Brain pericyte (primary cell): ENCODE measurements around the gene SIGLEC7.
A peak's percentile ranks its signal among the peaks of the same experiment; 100 is the strongest.

Experiments used
- DNase-seq: peaks from one replicate; pipeline ENCODE4 v3.0.0-alpha.2; 2012; ENCODE audit warnings: low read depth, low spot score

SIGLEC7 gene

DNA sequence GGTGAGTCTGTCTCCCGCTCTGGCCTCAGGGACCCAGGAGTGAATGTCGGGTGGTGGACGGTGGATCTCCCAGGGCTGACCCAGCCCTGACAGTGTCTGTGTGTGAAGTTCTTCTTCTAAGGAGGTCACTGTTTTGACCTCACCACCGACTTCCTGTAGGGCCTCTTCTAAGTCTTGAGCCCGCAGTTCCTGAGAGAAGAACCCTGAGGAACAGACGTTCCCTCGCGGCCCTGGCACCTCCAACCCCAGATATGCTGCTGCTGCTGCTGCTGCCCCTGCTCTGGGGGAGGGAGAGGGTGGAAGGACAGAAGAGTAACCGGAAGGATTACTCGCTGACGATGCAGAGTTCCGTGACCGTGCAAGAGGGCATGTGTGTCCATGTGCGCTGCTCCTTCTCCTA is at the start of gene SIGLEC7:
SIGLEC7 (plus strand) TSS at position 183 of the 400 bp plus-strand sequence; CDS start at position 252, 69 bp downstream.
- DNase-seq = no peak

DNA sequence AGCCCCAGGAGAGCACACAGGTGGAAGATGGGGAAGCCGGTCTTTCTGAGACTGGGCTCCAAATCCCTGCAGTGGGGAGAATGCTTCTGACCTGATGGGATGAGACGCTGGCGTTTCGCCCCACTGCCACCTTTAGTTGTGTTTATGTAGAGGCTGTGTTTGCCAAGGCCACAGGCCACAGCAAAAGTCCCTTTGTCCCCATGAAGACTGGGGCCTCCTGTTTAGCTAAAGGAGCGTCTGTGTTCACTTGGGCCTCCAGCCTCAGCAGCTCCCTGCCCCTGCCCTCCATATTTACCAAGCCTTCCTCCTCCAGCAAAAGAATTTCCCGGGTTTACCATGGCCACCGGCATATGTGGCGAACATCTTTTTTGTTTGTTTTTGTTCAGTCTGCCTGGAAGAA is 49.0 kb upstream of the SIGLEC7 start:
- DNase-seq = no peak

DNA sequence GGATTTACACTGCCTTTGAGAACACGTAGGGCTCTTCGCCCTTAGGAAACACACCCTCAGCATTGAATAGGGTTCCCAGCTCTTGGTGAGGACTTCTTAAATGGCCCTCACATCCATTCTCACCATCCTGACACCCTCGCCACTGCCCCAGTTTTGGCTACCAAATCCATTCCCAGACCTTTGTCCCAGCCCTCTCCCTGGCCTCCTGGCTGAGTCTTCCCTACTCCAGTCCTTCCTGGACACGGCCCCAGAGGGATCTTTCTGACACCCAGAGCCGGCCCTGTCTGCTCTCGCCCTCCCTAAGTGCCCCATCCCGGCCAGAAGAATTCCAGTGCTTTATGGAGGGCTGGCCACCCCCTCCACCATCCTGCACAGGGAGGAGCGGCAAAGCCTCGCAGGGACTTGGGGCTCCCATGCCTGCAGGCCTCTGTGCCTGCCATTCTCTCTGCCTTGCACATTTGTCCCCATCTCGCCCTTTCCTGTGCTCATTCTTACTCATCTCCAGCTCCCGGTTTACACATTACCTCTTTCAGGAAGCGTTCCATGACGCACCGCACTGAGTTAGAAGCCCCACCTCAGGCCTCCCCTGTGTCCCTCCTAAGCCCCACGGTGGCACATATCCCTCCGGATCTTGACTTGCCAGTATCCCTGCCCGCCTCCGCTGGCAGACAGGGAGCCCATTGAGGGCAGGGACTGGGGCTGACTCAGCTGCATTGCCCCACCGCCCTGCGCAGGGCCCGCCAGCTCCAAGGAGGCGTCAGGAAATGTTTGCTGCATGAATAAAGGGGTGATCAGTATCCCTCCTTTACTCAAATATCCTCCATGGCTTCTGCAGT is 48.4 kb upstream of the SIGLEC7 start:
- no peak for DNase-seq

DNA sequence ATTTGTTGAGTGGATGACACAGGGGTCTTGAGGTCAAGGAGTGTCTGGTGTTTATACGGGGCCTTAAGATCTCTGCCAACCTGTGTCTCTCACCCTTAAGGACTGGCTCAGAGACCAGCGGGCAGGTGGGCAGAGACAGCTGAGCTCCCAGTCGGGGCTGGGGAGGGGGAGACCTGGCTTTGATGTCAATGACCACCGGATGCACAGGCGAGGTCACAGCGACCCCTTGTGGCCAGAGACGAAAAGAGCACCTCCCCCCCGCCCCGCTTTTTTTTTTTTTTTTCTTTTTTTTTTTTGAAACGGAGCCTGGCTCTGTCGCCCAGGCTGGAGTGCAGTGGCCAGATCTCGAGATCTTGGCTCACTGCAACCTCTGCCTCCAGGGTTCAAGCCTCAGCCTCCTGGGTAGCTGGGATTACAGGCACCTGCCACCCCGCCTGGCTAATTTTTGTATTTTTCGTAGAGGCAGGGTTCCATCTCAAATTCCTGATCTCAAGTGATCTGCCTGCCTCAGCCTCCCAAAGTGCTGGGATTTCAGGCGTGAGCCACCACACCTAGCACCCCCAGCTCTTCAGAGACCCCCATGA is 47.3 kb upstream of the SIGLEC7 start:
- DNase-seq = no peak

DNA sequence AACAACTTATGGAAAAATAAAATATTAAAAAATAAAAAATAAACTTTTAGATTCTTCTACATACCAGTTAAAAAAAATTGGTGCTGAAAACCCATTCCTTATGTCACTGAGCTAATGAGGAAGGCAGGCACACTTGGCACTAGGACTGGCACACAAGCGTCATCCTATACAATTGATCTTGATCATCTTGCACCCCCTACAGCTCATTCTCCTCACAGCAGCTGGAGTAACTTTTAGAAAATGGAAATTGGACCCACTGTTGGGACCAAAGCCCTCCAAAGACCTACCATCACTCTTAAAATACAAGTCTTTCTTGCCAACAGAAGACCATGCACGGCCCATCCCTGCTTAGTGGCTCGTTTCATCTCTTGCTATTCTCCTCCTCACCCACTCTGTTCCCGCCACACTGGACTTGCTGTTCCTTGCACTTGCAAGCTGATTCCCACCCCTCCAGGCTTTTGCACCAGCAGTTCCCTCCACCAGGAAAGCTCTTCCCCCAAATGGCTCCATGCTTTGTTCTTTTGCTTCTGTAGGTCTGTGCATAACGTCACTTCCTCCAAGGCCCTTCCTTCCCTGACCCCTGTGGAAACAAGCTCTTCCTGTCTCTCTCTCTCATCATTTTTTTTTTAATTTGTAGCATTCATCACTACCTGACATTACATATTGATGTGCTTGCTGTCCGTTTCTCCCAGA is 45.5 kb upstream of the SIGLEC7 start:
- DNase-seq = no peak

DNA sequence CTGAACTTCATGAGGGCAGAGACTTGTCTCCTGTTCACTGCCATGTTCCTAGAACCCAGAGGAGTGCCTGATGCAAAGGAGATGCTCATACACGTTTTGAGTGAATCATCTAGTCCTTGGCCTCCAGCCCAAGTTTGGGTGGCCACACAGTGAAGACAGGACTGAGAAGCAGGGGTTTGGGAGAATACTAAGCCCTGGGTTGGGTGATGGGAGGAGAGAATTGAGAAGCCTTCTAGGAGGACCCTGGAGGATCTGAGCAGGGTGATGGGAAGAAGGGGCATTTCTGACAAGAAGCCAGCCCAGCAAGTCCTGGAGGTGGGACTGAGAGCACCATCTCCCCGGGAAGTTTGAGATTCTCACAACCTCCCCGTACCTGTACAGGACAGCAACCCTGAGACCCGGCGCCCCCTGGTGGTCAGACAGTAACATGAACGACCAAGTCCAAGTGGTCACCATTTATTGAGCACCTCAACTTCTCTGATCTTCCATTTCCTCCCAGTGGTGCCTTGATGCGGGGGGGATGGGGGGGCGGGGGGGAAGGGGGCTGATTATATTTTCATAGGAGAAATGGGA is 44.8 kb upstream of the SIGLEC7 start:
- no peak for DNase-seq

DNA sequence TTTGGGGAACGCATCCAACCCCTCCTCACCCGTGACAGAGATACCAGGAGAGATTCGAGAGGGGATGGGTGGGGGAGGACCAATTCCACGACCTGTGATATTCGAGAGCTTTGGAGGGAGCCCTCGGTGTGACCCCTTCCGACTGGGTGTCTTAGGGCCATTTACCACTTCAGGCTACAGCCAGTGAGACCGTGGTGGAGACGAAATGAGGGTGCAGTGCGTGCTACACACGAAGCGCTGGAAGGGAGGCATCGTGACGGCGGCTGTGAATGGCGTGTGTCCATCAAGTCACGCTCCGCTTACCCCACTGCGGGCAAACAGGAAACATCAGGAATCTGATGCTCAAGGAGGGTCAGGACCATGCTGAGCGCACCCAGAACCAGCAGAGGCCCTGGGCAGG is 44.3 kb upstream of the SIGLEC7 start:
- DNase-seq = no peak

DNA sequence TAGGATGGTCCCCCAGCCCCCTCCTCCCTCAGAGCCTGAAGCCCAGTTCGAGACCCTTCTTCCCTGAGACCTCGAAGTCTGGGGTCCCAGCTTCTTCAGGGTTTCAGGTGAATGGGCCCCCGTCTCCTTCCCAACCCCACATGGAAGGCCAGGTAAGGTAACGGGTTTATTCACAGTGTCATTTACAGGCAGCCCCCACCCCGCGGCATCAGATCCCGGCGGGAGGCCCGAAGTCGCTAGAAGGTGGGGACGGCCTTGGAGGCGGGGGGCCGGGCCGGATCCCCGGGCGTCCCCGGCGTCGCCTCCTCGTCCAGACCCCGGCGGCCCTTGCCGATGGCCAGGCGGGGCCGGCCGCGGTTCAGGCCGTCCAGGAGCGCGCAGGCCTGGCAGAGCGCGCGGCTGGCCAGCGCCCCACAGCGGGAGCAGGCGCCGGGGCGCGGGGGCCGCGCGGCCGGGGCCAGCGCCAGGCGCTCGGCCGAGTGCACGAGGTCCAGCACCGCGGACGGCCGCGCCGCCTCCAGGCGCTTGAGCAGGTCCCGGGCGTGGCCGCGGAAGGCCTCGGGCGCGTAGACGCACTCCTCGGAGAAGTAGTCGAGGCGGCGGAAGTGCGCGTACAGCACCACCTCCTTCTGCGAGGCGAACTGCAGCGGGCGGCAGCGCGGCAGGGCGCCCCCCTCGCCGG is 43.6 kb upstream of the SIGLEC7 start:
- DNase-seq = no peak

DNA sequence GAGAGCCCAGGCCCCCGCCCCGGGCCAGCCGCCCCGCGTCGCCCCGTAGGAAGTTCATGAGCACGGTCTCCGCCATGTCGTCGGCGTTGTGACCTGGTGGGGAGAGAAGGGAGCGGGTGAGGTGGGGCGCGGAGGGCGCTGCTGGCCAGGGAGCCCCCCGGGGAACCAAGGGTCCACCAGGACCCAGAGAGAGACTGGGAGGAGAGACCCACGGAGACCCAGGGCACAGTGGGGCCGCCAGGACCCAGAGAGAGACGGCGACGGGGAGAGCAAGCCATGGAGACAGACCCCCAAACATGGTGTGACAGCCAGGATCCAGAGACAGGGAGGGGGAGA is 43.1 kb upstream of the SIGLEC7 start:
- DNase-seq = no peak

DNA sequence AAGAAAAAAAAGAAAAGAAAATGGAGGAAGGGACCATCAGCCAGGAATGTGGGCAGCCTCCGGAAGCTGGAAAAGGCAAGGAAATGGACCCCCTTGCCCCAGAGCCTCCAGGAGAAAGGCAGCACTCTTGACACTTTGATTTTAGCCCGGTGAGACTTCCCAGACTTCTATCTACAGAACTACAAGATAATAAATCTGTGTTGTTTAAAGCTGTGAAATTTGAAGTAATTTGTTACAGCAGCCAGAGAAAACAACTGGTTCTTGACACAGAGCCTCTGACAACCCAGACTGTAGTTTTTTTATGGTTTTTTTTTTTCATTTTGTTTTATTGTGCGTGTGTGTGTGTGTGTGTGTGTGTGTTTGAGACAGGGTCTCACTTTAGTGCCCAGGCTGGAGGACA is 41.5 kb upstream of the SIGLEC7 start:
- no peak for DNase-seq

DNA sequence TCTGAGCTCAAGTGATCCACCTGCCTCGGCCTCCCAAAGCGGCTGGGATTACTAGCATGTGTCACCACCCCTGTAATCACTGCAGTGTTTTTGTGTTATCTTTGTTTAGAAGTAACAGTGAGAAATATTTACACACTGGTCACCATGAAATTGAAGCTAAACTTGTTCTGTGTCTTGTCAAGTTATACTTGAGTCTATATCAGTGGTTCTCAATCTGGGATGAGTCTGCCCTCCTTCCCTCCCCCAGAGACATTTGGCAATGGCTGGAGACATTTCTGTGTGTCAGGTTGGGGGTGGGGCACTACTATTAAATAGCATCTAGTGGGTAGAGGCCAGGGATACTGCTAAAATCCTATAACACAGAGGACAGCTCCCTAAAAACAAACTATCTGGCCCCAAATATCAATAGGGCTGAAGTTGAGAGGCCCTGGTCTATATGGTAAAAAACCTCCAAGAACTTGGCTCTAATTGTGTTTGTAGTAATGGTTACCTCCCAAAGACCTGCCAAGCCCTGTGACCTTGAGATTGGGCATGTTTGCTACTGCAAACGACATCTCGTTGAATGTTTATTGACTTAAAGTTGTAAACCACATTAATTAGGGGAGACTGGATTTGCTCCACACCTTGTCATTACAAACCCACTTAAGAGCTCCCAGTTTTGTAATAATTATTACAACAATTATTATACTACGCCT is 40.8 kb upstream of the SIGLEC7 start:
- DNase-seq = no peak

DNA sequence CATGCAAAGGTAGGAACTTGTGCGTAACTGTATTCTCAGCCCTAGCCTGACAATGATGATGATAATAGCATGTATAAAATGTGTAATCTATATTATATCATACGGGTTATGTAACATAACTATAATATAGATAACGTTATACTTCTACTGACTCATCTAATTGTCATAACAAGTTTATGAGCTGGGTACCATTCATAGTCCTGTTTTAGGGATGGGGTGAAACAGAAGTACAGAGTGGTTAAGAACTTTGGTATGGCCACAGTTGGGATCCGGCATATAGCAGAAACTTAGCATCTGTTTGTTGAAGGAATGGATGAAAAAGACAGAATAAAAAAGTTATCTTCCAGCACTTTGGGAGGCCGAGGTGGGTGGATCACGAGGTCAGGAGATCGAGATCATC is 39.1 kb upstream of the SIGLEC7 start:
- no peak for DNase-seq

DNA sequence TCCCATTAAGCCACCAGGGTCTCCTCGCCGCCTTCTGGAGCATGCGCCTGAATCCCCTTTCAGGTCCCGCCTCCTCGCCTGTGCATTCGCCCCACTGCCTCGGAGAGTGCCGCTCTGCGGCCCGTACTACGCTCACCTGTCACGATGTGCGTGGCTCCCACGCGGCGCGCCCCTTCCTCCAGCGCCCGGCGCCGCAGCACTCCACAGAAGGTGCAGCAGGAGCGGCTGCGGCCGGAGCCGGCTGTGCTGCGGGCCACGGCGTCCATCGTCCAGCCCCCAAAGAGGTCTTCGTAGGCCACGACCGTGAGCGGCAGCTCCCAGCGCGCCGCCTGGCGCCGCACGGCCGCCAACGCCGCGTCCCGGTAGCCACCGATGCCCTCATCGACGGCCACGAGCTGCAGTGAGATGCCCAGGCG is 38.2 kb upstream of the SIGLEC7 start:
- DNase-seq = no peak

DNA sequence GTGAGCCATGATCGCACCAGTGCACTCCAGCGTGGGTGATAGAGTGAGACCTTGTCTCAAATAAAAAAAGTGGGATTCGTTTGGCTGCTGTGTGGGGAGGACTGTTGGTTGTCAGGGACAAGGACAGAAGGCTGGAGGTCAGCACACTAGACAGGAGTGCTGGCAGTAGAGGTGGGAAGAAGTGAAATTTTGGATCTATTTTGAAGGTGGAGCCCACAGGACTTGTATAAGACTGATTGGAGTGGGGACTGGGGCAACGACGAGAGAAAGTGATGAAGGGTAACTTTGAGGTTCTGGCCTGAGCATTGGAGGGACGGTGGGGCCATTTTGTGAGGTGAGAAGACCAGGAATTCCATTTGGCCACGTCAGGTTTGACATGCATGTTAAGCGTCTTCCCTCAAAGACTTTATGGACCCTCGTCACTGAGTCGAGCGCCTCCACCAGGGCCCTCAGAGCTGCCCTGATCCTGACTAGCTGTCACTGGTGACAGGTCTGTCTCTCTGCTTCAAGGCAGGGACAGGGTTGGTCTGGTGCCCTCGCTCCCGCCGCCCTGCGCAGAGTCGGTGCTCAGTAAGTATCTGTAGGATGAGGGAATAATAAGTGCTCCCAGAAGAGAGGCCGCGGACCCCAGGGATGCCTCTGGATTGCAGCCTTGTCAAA is 34.6 kb upstream of the SIGLEC7 start:
- DNase-seq = no peak

DNA sequence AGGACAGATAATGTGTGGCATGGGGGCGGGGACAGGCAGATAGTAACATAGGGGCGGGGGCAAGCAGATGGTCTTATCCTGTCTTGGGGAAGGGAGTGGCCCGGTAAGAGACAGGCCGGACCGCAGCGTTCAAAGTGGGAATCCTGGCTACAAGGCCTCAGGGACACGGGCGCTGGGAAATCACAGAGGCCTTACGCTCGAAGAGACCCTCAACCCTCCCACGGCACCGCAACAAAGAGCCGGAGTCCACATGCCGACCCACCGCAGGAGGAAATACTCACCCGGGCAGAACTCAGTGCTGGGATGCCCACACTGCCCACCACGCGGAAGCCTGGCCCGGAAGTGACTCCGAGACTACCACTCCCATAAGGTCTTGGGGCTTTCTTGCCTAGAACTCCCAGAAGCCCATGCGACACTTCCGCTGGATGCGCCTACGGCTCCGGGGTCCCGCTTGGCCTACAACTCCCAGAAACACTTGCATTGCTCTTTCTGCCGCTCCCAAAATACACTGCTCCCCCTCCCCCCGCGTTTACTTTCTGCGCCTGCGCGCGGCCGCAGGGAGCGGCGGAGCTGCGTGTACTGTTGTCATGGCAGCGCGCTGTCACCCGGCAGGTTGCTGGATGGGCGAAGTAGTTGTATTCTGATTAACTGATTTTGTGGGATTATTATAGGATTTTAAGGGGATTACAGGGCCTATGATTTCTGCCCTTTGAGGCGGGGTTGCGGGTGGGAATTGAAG is 33.9 kb upstream of the SIGLEC7 start, which contains the start of gene CTU1:
CTU1 (minus strand) TSS at position 344 of the 739 bp plus-strand sequence. CDS start 3,840 bp downstream, outside the sequence.
- DNase-seq = peak; percentile 96

DNA sequence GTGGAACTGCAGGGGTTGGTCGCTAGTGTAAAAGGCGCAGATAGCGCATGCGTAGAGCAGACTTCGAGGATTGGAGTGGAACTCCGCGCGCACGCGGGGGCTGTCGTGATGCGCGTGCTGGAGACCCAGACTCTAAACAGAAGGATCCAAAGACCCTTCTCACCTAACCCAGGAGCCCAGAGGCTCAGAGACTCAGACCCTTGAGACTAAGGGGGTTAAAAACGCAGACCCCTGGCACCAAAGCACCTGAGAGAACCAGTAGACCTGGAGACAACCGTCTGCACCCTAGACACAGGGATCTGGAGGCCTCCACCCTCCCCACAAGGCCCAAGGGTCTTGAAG is 33.3 kb upstream of the SIGLEC7 start:
- DNase-seq = no peak

DNA sequence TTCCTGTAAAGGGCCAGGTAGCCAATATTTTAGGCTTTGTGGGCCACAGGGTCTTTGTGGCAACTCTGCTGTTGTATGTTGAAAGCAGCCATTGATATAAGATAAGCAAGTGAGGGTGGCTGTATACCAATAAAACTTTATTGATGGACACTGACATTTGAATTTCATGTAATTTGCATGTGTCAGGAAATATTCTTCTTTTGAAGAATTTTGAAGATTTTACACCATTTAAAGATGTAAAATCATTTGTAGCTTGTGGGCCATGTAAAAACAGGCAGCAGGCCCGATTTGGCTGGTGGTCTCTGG is 31.5 kb upstream of the SIGLEC7 start:
- DNase-seq = no peak

DNA sequence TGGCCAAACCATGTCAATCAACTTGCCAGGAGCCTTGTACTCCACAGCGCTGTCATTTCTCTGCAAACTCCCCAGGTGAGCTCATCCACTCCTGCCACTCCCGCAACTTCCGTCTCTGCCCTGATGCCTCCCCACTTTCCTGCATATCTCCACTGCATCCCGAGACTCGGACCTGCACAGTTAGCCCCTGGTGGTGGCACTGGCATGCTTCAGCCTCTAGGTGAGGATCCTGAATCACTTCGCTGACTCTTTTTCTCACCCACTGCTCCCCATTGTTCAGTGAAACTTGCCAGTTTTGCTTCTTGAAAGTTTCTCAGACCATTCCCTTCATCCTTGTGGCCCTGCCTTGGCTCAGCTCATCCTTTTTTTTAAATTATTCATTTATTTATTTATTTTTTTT is 30.5 kb upstream of the SIGLEC7 start:
- no peak for DNase-seq

DNA sequence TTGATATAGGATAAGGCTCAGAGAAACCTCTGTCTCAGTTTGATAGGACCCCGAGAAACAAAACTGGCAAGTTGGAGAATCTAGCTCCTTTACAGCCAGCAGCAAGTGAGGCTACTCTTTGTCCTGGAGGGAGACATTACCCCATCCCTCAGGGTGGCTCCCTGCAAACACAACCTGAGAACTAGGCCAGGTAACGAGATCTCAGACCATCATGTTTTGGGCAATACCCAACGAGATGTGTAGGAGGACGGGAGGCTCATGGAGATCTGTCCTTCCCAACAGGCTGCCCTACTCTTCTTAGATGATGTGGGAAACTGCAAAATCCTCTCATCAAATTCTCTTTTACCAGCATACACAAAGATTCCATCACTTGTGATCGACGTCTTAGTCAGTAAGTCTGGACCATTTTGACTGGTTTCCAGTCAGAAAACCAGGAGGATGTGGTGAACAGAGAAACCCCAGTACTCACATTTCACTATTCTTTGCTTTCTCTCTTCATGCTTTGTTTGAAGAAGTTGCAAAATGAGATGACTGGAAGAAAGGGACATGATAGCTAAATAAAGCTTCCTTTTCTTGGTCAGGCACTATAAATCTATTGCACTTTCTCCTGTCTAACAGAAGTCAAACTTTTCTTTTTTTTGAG is 27.9 kb upstream of the SIGLEC7 start:
- DNase-seq = no peak
